HG03175 (cell line): Measurements from ENCODE around the gene MYO10.
"Not testable (repeated sequence)": the region's sequence is repeated elsewhere in the genome, so short reads cannot be mapped to it uniquely, and the experiment has no call there.

ENCODE experiments used
- ATAC-seq: cut with Tn5 transposase; IDR thresholded peaks from one replicate; pipeline ENCODE4 v1.9.1; 2021; ENCODE audit warnings: mild to moderate bottlenecking, moderate library complexity; ENCODE audit not compliant: unreplicated experiment

The MYO10 gene

GRCh38 chr5:16727755-16728325 lies 208.2 kb downstream of the MYO10 start:
- no peak for ATAC-seq

- ATAC-seq = no peak
Observed at GRCh38 chr5:16726538-16726946, 209.5 kb downstream of the MYO10 start.

- ATAC-seq = no peak
Observed at GRCh38 chr5:16725575-16725974, 210.5 kb downstream of the MYO10 start.

GRCh38 chr5:16723821-16724220 lies 212.3 kb downstream of the MYO10 start:
- ATAC-seq = no peak

- no peak for ATAC-seq
Observed at GRCh38 chr5:16722097-16722495, 214.0 kb downstream of the MYO10 start.

GRCh38 chr5:16721151-16722096 lies 214.7 kb downstream of the MYO10 start:
- no peak for ATAC-seq

- ATAC-seq = not testable (repeated sequence)
Observed at GRCh38 chr5:16718036-16718435, 218.1 kb downstream of the MYO10 start.

- ATAC-seq = no peak
Observed at GRCh38 chr5:16713386-16713928, 222.6 kb downstream of the MYO10 start.

GRCh38 chr5:16712620-16713019 lies 223.5 kb downstream of the MYO10 start:
- no peak for ATAC-seq

GRCh38 chr5:16712178-16712577 lies 223.9 kb downstream of the MYO10 start:
- ATAC-seq = no peak

GRCh38 chr5:16709691-16710433 lies 226.2 kb downstream of the MYO10 start:
- no peak for ATAC-seq

GRCh38 chr5:16707869-16708192 lies 228.3 kb downstream of the MYO10 start:
- no peak for ATAC-seq

- ATAC-seq = no peak
Observed at GRCh38 chr5:16707168-16707868, 228.8 kb downstream of the MYO10 start.

GRCh38 chr5:16704945-16705344 lies 231.1 kb downstream of the MYO10 start:
- no peak for ATAC-seq

GRCh38 chr5:16702964-16703363 lies 233.1 kb downstream of the MYO10 start:
- no peak for ATAC-seq

- no peak for ATAC-seq
Observed at GRCh38 chr5:16701134-16702099, 234.7 kb downstream of the MYO10 start.

- ATAC-seq = no peak
Observed at GRCh38 chr5:16700081-16700480, 236.0 kb downstream of the MYO10 start.

- no peak for ATAC-seq
Observed at GRCh38 chr5:16695779-16696178, 240.3 kb downstream of the MYO10 start.

GRCh38 chr5:16693879-16694278 lies 242.2 kb downstream of the MYO10 start:
- ATAC-seq = no peak

GRCh38 chr5:16691731-16692130 lies 244.4 kb downstream of the MYO10 start:
- no peak for ATAC-seq
